ENCODE measurements around the gene C10orf53.

DNA sequence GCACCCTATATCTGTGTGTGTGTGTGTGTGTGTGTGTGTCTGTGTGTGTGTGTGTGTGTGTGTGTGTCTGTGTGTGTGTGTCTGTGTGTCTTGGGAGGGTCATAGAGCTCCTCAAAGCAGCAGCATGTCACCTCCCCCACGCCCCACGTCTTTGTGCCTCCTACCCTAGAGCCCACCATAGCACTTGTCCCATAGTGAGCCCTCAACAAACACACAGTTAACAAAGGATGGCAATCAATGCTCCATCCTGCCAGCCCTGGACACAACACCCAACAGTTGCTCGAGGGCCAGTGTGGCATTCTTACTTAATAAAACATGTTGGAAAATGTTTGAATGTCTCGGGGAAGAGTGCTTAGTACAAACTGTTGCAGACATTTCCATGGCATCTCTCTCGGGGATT is 30.5 kb downstream of the C10orf53 start:
- TF ChIP-seq EZH2 (IDR thresholded peaks at IDR 0.05), result no peak
- no peak for TF ChIP-seq POLR2AphosphoS5 (IDR thresholded peaks at IDR 0.05; ENCODE audit: borderline replicate concordance, low read depth, low read length)
